Rectal smooth muscle tissue (tissue), 1 donor: ENCODE results near the gene EMC9.

Experiments
- H3K27ac ChIP-seq: one replicate; pipeline ENCODE4 v1.7.0; 2013; ENCODE audit warnings: low read depth, low read length, inconsistent platforms
- H3K27me3 ChIP-seq: one replicate; pipeline ENCODE4 v1.7.0; 2013; ENCODE audit warnings: low read length; ENCODE audit not compliant: control insufficient read depth, insufficient read depth
- H3K36me3 ChIP-seq: one replicate; pipeline ENCODE4 v1.7.0; 2013; ENCODE audit warnings: low read length; ENCODE audit not compliant: control insufficient read depth, insufficient read depth
- H3K4me1 ChIP-seq: one replicate; pipeline ENCODE4 v1.7.0; 2013; ENCODE audit warnings: low read length; ENCODE audit not compliant: control insufficient read depth, insufficient read depth
- H3K4me3 ChIP-seq: one replicate; pipeline ENCODE4 v1.7.0; 2013; ENCODE audit warnings: low read length
- H3K9ac ChIP-seq: one replicate; pipeline ENCODE4 v1.7.0; 2013; ENCODE audit warnings: low read length

Gene EMC9

GRCh38 chr14:24130717-24131548 lies 10.5 kb downstream of the EMC9 start:
- Histone ChIP-seq H3K27ac (no peak overlapping the region), H3K4me1 (peaks cover 3% of the 10 kb centered on the region), H3K4me3 (no peak overlapping the region), H3K36me3 (peaks cover 2% of the 10 kb centered on the region), H3K27me3 (no peaks in the 10 kb centered on the region), H3K9ac (no peak overlapping the region)

GRCh38 chr14:24130380-24130716 lies 11.0 kb downstream of the EMC9 start, which contains the start of gene FITM1:
Gene FITM1, plus strand, starts transcription at chr14:24130659. Its CDS starts 905 bp downstream, at chr14:24131564.
- no peak within 1 kb of the TSS for H3K27ac ChIP-seq
- peaks cover 2% of the 10 kb centered on the region for H3K36me3 ChIP-seq
- H3K27me3 ChIP-seq: no peaks in the 10 kb centered on the region
- peaks cover under 1% of the 10 kb centered on the region for H3K4me1 ChIP-seq
- H3K4me3 ChIP-seq: no peak within 1 kb of the TSS
- no peak within 1 kb of the TSS for H3K9ac ChIP-seq

GRCh38 chr14:24129410-24129998 lies 11.9 kb downstream of the EMC9 start:
- H3K27ac ChIP-seq: no peak overlapping the region
- no peak overlapping the region for H3K9ac ChIP-seq
- H3K36me3 ChIP-seq: peaks cover 2% of the 10 kb centered on the region
- H3K27me3 ChIP-seq: no peaks in the 10 kb centered on the region
- H3K4me3 ChIP-seq: no peak overlapping the region
- H3K4me1 ChIP-seq: no peaks in the 10 kb centered on the region

GRCh38 chr14:24127673-24128072 lies 13.7 kb downstream of the EMC9 start:
- no peak overlapping the region for H3K27ac ChIP-seq
- H3K27me3 ChIP-seq: no peaks in the 10 kb centered on the region
- no peaks in the 10 kb centered on the region for H3K4me1 ChIP-seq
- H3K36me3 ChIP-seq: peaks cover 8% of the 10 kb centered on the region
- H3K4me3 ChIP-seq: no peak overlapping the region
- H3K9ac ChIP-seq: no peak overlapping the region

- Histone ChIP-seq H3K4me3 (no peak overlapping the region), H3K36me3 (peaks cover 11% of the 10 kb centered on the region), H3K9ac (no peak overlapping the region), H3K4me1 (no peaks in the 10 kb centered on the region), H3K27ac (no peak overlapping the region), H3K27me3 (no peaks in the 10 kb centered on the region)
Observed at GRCh38 chr14:24126939-24127338, 14.5 kb downstream of the EMC9 start.

GRCh38 chr14:24123424-24124417 lies 17.7 kb downstream of the EMC9 start:
- H3K36me3 ChIP-seq: peaks cover 24% of the 10 kb centered on the region
- no peaks in the 10 kb centered on the region for H3K4me1 ChIP-seq
- no peak overlapping the region for H3K9ac ChIP-seq
- no peaks in the 10 kb centered on the region for H3K27me3 ChIP-seq
- no peak overlapping the region for H3K4me3 ChIP-seq
- H3K27ac ChIP-seq: no peak overlapping the region

- H3K36me3 ChIP-seq: peaks cover 32% of the 10 kb centered on the region
- no peak overlapping the region for H3K9ac ChIP-seq
- H3K4me1 ChIP-seq: no peaks in the 10 kb centered on the region
- no peak overlapping the region for H3K4me3 ChIP-seq
- no peak overlapping the region for H3K27ac ChIP-seq
- no peaks in the 10 kb centered on the region for H3K27me3 ChIP-seq
Observed at GRCh38 chr14:24122898-24123297, 18.5 kb downstream of the EMC9 start.

GRCh38 chr14:24122416-24122815 lies 19.0 kb downstream of the EMC9 start:
- no peak overlapping the region for H3K27ac ChIP-seq

GRCh38 chr14:24121210-24121609 lies 20.2 kb downstream of the EMC9 start:
- H3K27ac ChIP-seq: no peak overlapping the region
- no peak overlapping the region for H3K9ac ChIP-seq
- peaks cover 33% of the 10 kb centered on the region for H3K36me3 ChIP-seq
- H3K27me3 ChIP-seq: no peaks in the 10 kb centered on the region
- no peaks in the 10 kb centered on the region for H3K4me1 ChIP-seq
- H3K4me3 ChIP-seq: no peak overlapping the region

More at GRCh38 chr14:24122416-24122815, 19.0 kb downstream of the EMC9 start:
- Histone ChIP-seq H3K4me1 (no peaks in the 10 kb centered on the region), H3K4me3 (no peak overlapping the region), H3K27me3 (no peaks in the 10 kb centered on the region), H3K9ac (no peak overlapping the region), H3K36me3 (peaks cover 33% of the 10 kb centered on the region)

GRCh38 chr14:24119691-24120090 lies 21.7 kb downstream of the EMC9 start:
- Histone ChIP-seq H3K27ac (no peak overlapping the region), H3K27me3 (no peaks in the 10 kb centered on the region), H3K9ac (no peak overlapping the region), H3K4me1 (peaks cover 8% of the 10 kb centered on the region), H3K4me3 (no peak overlapping the region), H3K36me3 (peaks cover 33% of the 10 kb centered on the region)

- Histone ChIP-seq H3K27ac (no peak overlapping the region), H3K4me1 (peaks cover 14% of the 10 kb centered on the region), H3K27me3 (no peaks in the 10 kb centered on the region), H3K36me3 (peaks cover 24% of the 10 kb centered on the region), H3K9ac (no peak overlapping the region), H3K4me3 (no peak overlapping the region)
Observed at GRCh38 chr14:24117179-24117578, 24.2 kb downstream of the EMC9 start.

- H3K9ac ChIP-seq: no peak overlapping the region
- H3K36me3 ChIP-seq: peaks cover 22% of the 10 kb centered on the region
- H3K27me3 ChIP-seq: no peaks in the 10 kb centered on the region
- no peak overlapping the region for H3K27ac ChIP-seq
- H3K4me1 ChIP-seq: peaks cover 14% of the 10 kb centered on the region
- H3K4me3 ChIP-seq: peak overlapping the region; percentile 95
Observed at GRCh38 chr14:24116128-24116814, 25.1 kb downstream of the EMC9 start.
